Caco-2 (cell line): Measurements from ENCODE around the gene ANKRD9. TPM values are rescaled to one million over a fixed set of nuclear protein-coding genes. Genes with fewer than 3 reads are reported as not detected.

Experiments
- BruUV-seq: library from RNA; stranded (reverse); fragments of 400-500 nt; replicated peaks from 2 replicates; lab custom pipeline; 2021; lab: Mats Ljungman, UMichigan
- CTCF ChIA-PET: fragments of 300-600 bp; sonication (Branson Sonifier 250); formaldehyde crosslinking; loops from one replicate; lab custom pipeline; 2022; ENCODE audit warnings: antibody characterized with exemption; lab: Charles Lee
- POLR2A ChIA-PET: fragments of 300-600 bp; sonication (Branson Sonifier 250); formaldehyde crosslinking; loops from one replicate; lab custom pipeline; 2022; ENCODE audit warnings: antibody characterized with exemption; lab: Charles Lee
- DNase-seq, 2 experiments: peaks; one replicate each; pipeline versions ENCODE4 v3.0.0 to v3.0.0-alpha.2; 2020 to 2022
- H3K27me3 ChIP-seq: replicated peaks from 2 replicates; pipeline ENCODE4 v1.6.0; 2011; ENCODE audit warnings: low read length; ENCODE audit not compliant: control insufficient read depth, insufficient read depth
- H3K36me3 ChIP-seq: 2 replicates; pipeline ENCODE4 v1.5.1; 2011; ENCODE audit warnings: low read length; ENCODE audit not compliant: control insufficient read depth, insufficient read depth
- H3K4me1 ChIP-seq: fragments of 250-450 bp; sonication (Bioruptor Pico); 2 replicates; pipeline ENCODE4 v1.5.1; 2020; ENCODE audit warnings: mild to moderate bottlenecking
- H3K4me3 ChIP-seq: 2 replicates; pipeline ENCODE4 v1.5.1; 2011; ENCODE audit warnings: low read depth, mild to moderate bottlenecking, control low read depth, low read length
- H3K9me3 ChIP-seq: fragments of 250-450 bp; sonication (Bioruptor Pico); 2 replicates; pipeline ENCODE4 v1.5.1; 2020; ENCODE audit warnings: mild to moderate bottlenecking, moderate library complexity
- H3K27ac Mint-ChIP-seq: one replicate; pipeline ENCODE4 v1.8.0; 2022; ENCODE audit warnings: mixed read lengths; ENCODE audit not compliant: unreplicated experiment
- H3K27me3 Mint-ChIP-seq: one replicate; pipeline ENCODE4 v1.8.0; 2022; ENCODE audit warnings: mixed read lengths; ENCODE audit not compliant: insufficient read depth, unreplicated experiment
- H3K36me3 Mint-ChIP-seq: one replicate; pipeline ENCODE4 v1.8.0; 2022; ENCODE audit warnings: mild to moderate bottlenecking, mixed read lengths; ENCODE audit not compliant: insufficient read depth, unreplicated experiment
- H3K4me1 Mint-ChIP-seq: one replicate; pipeline ENCODE4 v1.8.0; 2022; ENCODE audit warnings: low read depth, mixed read lengths; ENCODE audit not compliant: unreplicated experiment
- H3K4me3 Mint-ChIP-seq: one replicate; pipeline ENCODE4 v1.8.0; 2022; ENCODE audit warnings: mild to moderate bottlenecking, moderate library complexity, mixed read lengths; ENCODE audit not compliant: unreplicated experiment
- H3K9me3 Mint-ChIP-seq: one replicate; pipeline ENCODE4 v1.8.0; 2022; ENCODE audit warnings: mixed read lengths; ENCODE audit not compliant: unreplicated experiment
- CTCF ChIP-seq, 2 experiments: fragments of 200-600 bp in 1 of 2; IDR thresholded peaks; 1 replicate in 1 of 2; 2 replicates in 1 of 2; pipeline versions ENCODE4 v1.5.1 to v1.8.0; 2011 to 2022; ENCODE audit warnings: antibody characterized with exemption in 1 of 2, control low read depth in 1 of 2, inconsistent platforms in 1 of 2, low read depth in 1 of 2, low read length in 1 of 2, mild to moderate bottlenecking in 1 of 2, moderate library complexity in 1 of 2; ENCODE audit not compliant: insufficient read depth in 1 of 2, severe bottlenecking in 1 of 2, unreplicated experiment in 1 of 2
- intact Hi-C: fragments of 100-400 bp; cut with micrococcal nuclease; formaldehyde crosslinking; loops from one replicate; pipeline ENCODE4 v1.10.0; 2022; ENCODE audit not compliant: unreplicated experiment
- total RNA-seq: library from RNA; stranded (reverse); gene quantifications from 2 replicates; pipeline ENCODE4 v1.2.3, GENCODE V29; 2022

ANKRD9 gene
- total RNA-seq, 1 experiment from 2014 or later = 15.0 TPM

GRCh38 chr14:102491366-102491765 lies 18.2 kb downstream of the ANKRD9 start:
- H3K4me1 ChIP-seq = no peaks in the 10 kb centered on the region
- intact Hi-C loops = no loop called here
- no peaks in the 10 kb centered on the region for H3K27me3 ChIP-seq
- H3K36me3 Mint-ChIP-seq = peaks cover 6% of the 10 kb centered on the region
- no peak overlapping the region for H3K27ac Mint-ChIP-seq
- H3K4me3 ChIP-seq = no peak overlapping the region
- no peaks in the 10 kb centered on the region for H3K36me3 ChIP-seq
- H3K27me3 Mint-ChIP-seq = no peaks in the 10 kb centered on the region
- no peak overlapping the region for H3K4me3 Mint-ChIP-seq
- BruUV-seq = no TSS peak
- no peak for DNase-seq
- CTCF ChIA-PET = no interaction called here
- no peaks in the 10 kb centered on the region for H3K9me3 ChIP-seq
- H3K4me1 Mint-ChIP-seq = no peaks in the 10 kb centered on the region
- no peak for TF ChIP-seq CTCF (IDR thresholded peaks at IDR 0.05; ENCODE audit: insufficient read depth in 1 of 2, low read depth in 1 of 2, low read length in 1 of 2, severe bottlenecking in 1 of 2, unreplicated experiment in 1 of 2)
- H3K9me3 Mint-ChIP-seq = no peaks in the 10 kb centered on the region
- POLR2A ChIA-PET = no interaction called here

GRCh38 chr14:102490456-102490855 lies 19.1 kb downstream of the ANKRD9 start:
- no peaks in the 10 kb centered on the region for H3K27me3 Mint-ChIP-seq
- H3K4me3 ChIP-seq = no peak overlapping the region
- H3K27me3 ChIP-seq = no peaks in the 10 kb centered on the region
- no peaks in the 10 kb centered on the region for H3K36me3 Mint-ChIP-seq
- CTCF ChIA-PET = no interaction called here
- no peak overlapping the region for H3K27ac Mint-ChIP-seq
- no peaks in the 10 kb centered on the region for H3K36me3 ChIP-seq
- no peaks in the 10 kb centered on the region for H3K4me1 ChIP-seq
- TF ChIP-seq CTCF (IDR thresholded peaks at IDR 0.05; ENCODE audit: insufficient read depth in 1 of 2, low read depth in 1 of 2, low read length in 1 of 2, severe bottlenecking in 1 of 2, unreplicated experiment in 1 of 2) = no peak
- no peaks in the 10 kb centered on the region for H3K9me3 ChIP-seq
- no peak overlapping the region for H3K4me3 Mint-ChIP-seq
- no peaks in the 10 kb centered on the region for H3K4me1 Mint-ChIP-seq
- H3K9me3 Mint-ChIP-seq = no peaks in the 10 kb centered on the region
- no TSS peak for BruUV-seq
- DNase-seq = no peak
- POLR2A ChIA-PET = no interaction called here
- intact Hi-C loops = no loop called here

DNA sequence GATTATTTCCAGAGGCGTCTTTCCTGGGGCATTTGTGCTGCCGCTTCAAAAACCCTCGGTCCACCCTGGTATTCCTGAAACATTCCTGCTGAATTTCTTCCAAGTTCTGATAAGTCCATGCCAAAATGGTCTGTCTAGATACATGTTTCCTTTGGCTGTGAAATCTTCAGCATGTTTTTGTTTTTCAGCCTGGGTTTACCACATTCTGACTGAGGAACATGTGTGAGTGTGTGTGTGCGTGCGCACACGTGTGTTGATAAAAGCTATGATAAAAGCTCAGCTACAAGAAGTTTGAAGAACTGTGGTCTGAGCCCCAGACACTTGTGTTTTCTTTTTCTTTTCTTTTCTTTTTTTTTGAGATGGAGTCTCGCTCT lies 22.4 kb downstream of the ANKRD9 start:
- H3K9me3 Mint-ChIP-seq = peaks cover 7% of the 10 kb centered on the region
- ChIA-PET POLR2A (no interaction called here), CTCF (no interaction called here)
- Histone ChIP-seq H3K36me3 (no peaks in the 10 kb centered on the region), H3K4me3 (no peak overlapping the region), H3K9me3 (no peaks in the 10 kb centered on the region), H3K4me1 (peaks cover 3% of the 10 kb centered on the region; the same call in 1 of the 2 replicates), H3K27me3 (no peaks in the 10 kb centered on the region)
- no peaks in the 10 kb centered on the region for H3K27me3 Mint-ChIP-seq
- no peak for TF ChIP-seq CTCF (IDR thresholded peaks at IDR 0.05; ENCODE audit: insufficient read depth in 1 of 2, low read depth in 1 of 2, low read length in 1 of 2, severe bottlenecking in 1 of 2, unreplicated experiment in 1 of 2)
- intact Hi-C loops = no loop called here
- DNase-seq = no peak
- H3K27ac Mint-ChIP-seq = no peak overlapping the region
- H3K36me3 Mint-ChIP-seq = peaks cover 6% of the 10 kb centered on the region
- no TSS peak for BruUV-seq
- peaks cover 5% of the 10 kb centered on the region for H3K4me1 Mint-ChIP-seq
- no peak overlapping the region for H3K4me3 Mint-ChIP-seq
